Stimulated activated CD4-positive, alpha-beta T cell treated with anti-CD3 and anti-CD28 coated beads, Interleukin-4, amount 100 ng/mL, for 1 hour (primary cell): ENCODE data around the gene ZDHHC22.
"Not testable (repeated sequence)": the region's sequence is repeated elsewhere in the genome, so short reads cannot be mapped to it uniquely, and the experiment has no call there.

Experiments
- DNase-seq: peaks from one replicate; pipeline ENCODE4 v3.0.0-alpha.2; 2020

The ZDHHC22 gene

GRCh38 chr14:77141214-77142004 lies at the start of gene ZDHHC22:
Gene ZDHHC22, minus strand, starts transcription at chr14:77141791. Its CDS starts 2,053 bp downstream, at chr14:77139738.
- DNase-seq = no peak

- DNase-seq = no peak
Observed at GRCh38 chr14:77190977-77191376, 49.4 kb upstream of the ZDHHC22 start.

GRCh38 chr14:77189479-77189878 lies 47.9 kb upstream of the ZDHHC22 start:
- no peak for DNase-seq

- DNase-seq = no peak
Observed at GRCh38 chr14:77187649-77188012, 46.0 kb upstream of the ZDHHC22 start.

GRCh38 chr14:77186911-77187648 lies 45.5 kb upstream of the ZDHHC22 start:
- DNase-seq = no peak

DNA sequence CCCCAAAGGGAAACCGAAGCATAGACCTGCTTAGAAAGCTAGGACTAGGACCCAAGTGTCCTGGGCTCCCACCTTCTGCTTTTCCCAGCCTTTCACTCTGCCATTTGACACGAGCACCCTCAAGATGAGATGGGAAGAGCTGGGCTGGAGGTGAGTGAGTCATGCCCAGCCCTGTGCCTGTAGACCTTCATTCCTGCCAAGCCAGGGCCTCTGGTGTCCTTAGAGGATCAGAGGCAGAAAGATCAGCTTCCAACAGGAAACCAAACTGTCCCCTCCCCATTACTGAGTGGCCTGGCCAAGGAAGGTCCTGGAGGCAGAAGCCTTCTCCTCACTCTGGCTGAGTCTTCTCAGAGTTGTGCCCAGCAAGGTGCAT lies 43.5 kb upstream of the ZDHHC22 start:
- DNase-seq = no peak

DNA sequence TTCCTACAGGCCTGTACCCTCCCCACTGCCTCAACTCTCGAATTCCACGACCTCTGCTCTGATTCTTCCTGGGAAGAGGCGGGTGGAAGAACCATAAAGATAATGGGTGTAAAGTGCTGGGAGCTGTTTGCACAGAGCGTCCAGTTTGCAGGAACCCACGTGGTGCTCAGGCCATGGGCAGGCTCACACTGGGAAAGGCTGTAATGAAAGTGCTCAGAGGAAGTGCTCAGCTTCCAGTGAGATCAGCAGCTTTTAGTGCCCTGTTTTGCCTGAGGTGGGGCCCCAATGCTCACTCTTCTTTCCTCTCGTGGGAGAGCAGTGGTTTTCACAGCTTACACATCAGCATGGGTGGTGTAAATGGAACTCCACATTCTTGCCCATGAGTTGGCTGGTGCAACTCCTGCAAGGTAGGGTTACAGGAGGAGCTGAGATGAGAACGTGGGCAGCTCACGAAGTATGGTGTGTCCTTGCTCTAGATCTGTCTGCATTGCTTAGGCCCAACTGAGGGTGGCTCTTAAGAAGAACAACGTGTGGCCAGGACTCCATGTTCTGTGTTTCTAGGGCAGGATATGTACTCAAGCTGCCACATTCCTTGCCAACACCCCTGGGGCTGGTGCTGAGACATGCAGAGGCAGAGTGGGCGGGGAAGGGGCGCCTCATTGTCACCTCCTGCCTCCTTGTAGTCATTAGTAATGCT lies 43.0 kb upstream of the ZDHHC22 start:
- DNase-seq = no peak

GRCh38 chr14:77183896-77184295 lies 42.3 kb upstream of the ZDHHC22 start:
- DNase-seq = no peak

DNA sequence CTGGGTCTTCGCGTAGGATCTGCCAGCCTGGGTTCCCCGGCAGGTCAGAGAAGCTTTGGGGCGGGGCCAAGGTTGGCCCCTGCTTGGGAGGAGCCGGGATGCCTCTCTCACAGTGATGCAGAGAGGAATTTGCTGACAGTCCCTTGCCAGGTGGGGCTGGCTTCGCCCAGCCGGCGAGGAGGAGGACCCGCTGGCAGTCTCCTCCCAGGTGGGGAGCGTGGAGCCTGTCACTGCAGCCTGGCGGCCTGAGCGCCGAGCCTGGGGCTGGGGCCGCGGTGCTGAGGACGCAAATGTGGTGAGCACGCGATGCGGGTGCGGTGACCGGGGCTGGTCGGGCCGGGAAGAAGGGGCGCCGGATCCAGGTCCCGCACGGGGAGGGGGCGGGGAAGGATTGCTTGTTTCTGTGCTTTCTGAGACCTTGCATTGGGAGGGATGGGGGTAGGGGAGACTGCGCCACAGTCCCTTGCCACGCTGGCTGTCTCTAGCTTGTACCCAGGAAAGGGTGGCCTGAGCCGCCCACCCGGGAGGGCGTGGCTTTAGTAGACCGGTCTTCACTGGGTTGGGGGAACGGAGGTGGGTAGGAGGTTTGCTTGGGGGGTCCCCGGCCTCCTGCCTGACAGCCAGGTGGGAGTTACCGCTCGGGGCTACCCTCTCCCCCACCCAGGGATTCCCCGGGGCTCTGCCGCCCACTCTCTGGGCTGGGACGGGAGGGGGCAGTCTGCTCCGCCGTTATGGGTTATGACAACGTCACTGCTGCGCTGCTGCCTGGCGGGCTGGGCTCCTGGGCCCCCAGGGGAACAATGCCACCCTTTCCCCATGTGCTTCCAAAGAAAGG lies 40.2 kb upstream of the ZDHHC22 start, which contains the start of gene TMEM63C:
TSS of gene TMEM63C (plus strand) at position 196 of the 835 bp plus-strand sequence. CDS start 37,016 bp downstream, outside the sequence.
- peak; percentile 65 for DNase-seq

DNA sequence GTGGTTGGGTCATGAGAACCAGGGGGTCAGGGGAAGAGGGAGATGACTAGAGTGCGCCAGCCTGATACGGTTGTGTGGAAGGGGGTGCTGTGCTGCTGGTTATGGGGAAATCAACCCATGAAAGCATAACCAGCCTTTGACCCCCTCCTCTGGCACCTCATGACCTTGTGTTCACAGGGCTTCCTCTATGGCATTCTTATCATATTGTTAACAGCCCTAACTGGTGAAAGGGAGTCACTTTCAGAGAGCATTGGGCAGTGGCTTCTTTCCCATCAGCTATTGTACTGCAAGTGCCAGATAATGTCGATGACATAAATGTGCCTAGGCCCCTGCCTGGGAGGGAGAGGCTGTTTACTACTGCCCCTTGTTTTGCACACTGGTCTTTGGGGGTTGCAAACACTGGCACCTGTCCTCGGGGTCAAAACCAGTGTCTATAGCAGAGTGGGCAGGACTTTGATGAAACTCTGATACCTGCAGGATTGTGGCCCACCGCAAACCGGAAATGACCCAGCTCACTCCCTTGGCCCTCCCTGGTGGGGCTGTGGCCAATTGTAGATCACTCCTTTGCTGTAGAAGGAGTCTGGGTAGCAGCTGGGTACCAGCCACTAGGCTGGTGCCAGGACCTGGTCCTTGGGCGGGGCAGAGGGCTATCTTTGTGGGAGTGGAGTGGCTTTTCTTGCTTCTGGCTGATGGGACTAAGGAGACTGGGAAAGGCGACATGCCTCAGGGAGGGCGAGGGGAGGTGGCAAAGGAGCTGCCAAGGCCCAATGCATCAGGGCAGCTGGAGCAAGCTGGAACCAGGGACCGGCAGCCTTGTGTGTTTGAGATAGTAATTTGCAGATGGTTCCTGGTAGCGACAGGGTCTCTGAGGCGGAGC lies 39.4 kb upstream of the ZDHHC22 start:
- no peak for DNase-seq

- no peak for DNase-seq
Observed at GRCh38 chr14:77178656-77179055, 37.1 kb upstream of the ZDHHC22 start.

- DNase-seq = no peak
Observed at GRCh38 chr14:77177702-77178101, 36.1 kb upstream of the ZDHHC22 start.

- DNase-seq = no peak
Observed at GRCh38 chr14:77175843-77176242, 34.3 kb upstream of the ZDHHC22 start.

DNA sequence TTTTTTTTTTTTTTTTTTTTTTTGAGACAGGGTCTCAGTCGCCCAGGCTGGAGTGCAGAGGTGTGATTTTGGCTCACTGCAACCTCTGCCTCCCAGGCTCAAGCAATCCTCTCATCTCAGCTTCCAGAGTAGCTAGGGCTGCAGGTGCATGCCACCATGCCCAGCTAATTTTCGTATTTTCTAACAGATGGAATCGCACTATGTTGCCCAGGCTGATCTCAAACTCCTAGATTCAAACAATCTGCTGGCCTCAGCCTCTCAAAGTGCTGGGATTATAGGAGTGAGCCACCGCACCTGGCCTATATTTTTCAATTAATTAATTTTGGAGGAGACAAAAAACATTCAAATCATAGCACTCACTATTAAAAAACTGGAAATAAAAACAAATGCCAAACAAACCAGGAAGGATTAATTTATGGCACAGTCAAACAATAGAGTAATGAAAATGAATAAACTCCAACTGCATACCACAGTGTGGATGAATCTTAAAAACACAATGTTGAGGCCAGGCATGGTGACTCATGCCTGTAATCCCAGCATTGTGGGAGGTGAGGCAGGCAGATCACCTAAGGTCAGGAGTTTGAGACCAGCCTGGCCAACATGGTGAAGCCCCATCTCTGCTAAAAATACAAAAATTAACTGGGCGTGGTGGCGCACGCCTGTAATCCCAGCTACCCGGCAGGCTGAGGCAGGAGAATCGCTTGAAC lies 32.5 kb upstream of the ZDHHC22 start:
- not testable (repeated sequence) for DNase-seq

DNA sequence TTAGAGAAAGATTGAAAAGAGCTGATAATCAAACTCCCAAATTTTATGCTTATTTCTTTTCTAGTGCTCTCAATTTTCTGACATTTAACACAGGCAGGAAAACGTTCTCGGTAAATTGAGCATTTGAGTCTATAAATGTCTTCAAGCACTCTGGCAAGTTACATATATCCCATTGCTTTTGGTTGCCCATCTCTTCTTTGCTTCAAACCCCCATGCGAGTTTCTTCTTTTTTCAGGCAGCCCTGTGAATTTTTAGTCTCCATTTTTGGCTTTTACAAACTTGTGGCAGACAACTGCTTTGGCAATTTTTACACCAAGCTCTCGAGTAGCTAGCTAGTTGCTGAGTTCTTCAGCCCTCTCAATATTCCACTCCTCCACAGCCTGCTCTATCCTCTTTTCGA lies 31.3 kb upstream of the ZDHHC22 start:
- DNase-seq = no peak

- DNase-seq = no peak
Observed at GRCh38 chr14:77170045-77170444, 28.5 kb upstream of the ZDHHC22 start.

DNA sequence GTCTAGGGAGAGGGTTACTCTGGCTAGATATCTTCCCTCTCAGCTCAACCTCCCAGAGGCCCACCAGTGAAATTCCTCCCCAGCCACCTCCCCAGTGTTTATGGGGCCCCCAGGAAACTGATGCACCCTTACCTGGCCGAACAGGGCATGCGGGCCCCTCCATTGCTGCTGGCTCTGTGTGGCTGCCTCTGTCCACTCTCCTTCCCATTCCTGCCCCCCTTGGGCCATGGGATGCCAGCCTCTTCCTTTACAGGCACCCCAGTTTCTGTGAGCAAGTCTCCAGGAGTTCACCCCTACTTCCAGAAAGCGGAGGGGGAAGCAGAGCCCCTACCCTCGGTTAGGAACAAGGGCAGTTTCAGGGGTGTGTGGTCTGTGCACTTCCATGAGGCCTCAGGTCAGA lies 19.4 kb upstream of the ZDHHC22 start:
- no peak for DNase-seq

DNA sequence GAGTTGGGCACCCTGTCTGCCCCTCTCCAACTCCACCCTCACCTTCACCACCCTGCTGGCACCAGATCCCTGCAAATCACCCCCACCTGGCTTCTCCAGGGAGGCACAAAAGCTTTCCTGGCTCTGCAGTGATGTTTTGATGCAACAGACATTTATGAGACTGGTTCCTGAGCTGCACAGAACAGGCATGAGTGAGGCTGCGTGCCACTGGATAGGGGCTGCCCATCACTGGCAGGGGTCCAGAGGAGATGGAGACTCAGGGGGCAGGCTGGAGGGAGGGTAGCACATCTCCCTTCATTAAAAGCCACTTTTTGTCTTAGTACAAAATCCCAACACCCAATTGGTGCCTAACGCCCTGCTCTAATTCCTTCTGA lies 17.3 kb upstream of the ZDHHC22 start:
- DNase-seq = no peak

- DNase-seq = no peak
Observed at GRCh38 chr14:77158175-77158881, 16.7 kb upstream of the ZDHHC22 start.

DNA sequence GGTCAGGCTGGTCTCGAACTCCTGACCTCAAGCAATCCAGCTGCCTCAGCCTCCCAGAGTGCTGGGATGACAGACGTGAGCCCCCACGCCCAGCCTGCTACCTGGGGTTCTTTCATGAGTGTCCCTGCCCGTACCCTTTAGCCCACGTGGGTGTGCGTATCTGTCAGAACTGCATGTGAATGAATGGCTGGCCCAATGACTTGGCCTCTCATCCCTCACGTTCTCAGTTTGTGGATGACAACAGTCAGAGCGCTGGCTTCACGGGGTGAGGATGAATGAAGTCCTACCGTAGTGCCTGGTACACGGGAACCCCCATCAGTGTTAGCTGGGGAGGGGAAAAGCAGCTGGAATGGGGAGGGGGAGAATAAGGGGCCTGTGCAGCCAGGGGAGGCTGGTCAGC lies 16.1 kb upstream of the ZDHHC22 start:
- DNase-seq = no peak
